GF-D8 (cell line): ENCODE results near the gene CACNA1H.
"Not testable (repeated sequence)": the region's sequence is repeated elsewhere in the genome, so short reads cannot be mapped to it uniquely, and the experiment has no call there.

Source experiments
- DNase-seq: peaks from one replicate; lab custom pipeline; 2025; lab: John Stamatoyannopoulos, UW

Gene CACNA1H

GRCh38 chr16:1228227-1228626 lies 75.3 kb downstream of the CACNA1H start:
- not testable (repeated sequence) for DNase-seq

- not testable (repeated sequence) for DNase-seq
Measured at GRCh38 chr16:1229476-1229875, 76.6 kb downstream of the CACNA1H start.

DNA sequence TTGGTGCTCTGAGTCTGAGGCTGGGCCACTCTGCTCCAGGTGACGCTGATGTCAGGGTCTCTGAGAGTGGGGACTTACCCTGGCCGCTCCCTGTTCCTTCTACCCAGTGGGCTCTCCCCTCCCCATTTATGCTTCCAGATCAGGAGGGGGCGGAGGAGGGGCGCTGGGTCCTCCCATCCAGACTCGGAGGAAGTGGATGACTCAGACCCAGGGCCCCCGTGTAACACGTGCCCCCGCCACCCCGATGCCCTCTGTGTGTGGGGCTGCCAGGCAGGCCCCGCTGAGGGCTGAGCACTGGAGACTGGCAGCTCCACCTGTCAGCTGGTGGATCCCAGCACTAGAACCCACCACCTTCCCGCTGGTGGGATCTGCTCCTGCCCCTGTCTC lies 77.2 kb downstream of the CACNA1H start, which contains the start of gene TPSB2:
TPSB2 (minus strand) TSS at position 101 of the 387 bp plus-strand sequence. CDS start 233 bp downstream, outside the sequence.
- not testable (repeated sequence) for DNase-seq

GRCh38 chr16:1230471-1231212 lies 77.7 kb downstream of the CACNA1H start:
- DNase-seq: not testable (repeated sequence)

DNA sequence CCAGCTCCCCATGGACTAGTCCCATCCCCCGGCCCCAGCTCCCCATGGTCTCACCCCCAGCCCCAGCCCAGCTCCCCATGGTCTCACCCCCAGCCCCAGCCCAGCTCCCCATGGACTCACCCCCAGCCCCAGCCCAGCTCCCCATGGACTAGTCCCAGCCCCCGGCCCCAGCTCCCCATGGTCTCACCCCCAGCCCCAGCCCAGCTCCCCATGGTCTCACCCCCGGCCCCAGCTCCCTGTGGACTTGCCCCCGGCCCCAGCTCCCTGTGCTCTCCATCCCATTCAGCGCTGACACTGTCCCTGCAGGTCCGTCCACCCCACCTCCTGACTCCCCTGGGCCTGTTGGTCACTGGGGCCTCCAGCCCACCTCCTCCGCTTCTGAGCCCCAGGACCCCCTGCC lies 78.4 kb downstream of the CACNA1H start:
- not testable (repeated sequence) for DNase-seq

DNA sequence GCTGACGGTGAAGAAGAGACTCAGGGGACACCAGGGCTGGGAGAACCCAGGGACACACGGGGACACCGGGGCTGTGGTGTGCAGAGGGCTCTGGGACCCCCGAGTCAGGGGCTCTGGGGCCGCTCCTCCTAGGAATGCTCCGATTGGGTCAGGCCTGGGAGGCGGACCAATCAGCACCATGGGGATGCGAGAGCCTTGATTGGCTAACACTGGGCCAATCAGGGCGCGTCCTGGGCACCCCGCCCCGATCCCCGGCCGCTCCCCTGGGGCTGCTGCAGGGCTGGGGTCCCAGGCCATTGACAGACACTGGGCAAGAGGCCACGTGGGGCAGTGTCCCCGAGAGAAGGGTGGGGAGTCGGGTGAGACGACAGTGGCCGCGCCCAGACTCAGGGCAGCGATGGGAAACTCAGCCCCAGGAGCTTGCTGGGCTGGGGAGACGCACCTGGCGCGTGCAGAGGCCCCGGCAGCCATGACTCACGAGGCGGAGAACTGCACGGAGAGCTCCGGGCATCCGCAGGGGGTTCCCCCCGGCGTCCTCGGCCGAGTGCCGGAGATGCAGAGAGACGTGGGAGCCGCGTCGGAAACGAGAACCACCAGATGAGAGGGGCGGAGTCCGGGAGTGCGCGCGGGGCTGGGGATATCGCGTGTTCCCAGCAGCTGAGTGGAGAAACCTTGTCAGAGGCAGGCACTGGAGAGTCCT lies 79.3 kb downstream of the CACNA1H start:
- DNase-seq: not testable (repeated sequence)

- not testable (repeated sequence) for DNase-seq
Measured at GRCh38 chr16:1236659-1237058, 83.8 kb downstream of the CACNA1H start.

DNA sequence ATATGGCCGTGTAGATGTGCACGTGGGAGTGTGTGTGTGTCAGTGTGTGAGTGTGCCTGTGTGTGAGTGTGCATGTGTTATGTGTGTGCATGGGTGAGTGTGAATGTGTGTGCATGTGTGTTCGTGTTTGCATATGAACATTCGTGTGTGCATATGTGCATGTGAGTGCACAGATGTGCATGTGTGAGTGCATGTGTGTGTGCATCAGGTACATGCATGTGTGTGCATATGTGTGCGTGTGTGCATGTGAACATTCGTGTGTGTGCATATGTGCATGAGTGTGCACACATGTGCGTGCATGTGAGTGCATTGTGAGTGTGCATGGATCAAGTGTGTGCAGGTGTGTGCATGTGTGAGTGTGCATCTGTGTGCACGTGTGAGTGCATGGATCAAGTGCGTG lies 85.1 kb downstream of the CACNA1H start:
- DNase-seq: no peak

DNA sequence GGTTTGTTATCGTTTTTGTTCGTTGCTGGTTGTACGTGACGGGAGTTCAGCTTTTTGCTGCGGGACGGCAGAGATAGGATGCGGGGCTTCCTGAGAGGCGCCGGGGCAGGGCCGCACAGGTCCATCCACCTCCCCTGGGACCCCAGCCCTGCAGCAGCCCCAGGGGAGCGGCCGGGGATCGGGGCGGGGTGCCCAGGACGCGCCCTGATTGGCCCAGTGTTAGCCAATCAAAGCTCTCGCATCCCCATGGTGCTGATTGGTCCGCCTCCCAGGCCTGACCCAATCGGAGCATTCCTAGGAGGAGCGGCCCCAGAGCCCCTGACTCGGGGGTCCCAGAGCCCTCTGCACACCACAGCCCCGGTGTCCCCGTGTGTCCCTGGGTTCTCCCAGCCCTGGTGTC lies 86.0 kb downstream of the CACNA1H start:
- not testable (repeated sequence) for DNase-seq

DNA sequence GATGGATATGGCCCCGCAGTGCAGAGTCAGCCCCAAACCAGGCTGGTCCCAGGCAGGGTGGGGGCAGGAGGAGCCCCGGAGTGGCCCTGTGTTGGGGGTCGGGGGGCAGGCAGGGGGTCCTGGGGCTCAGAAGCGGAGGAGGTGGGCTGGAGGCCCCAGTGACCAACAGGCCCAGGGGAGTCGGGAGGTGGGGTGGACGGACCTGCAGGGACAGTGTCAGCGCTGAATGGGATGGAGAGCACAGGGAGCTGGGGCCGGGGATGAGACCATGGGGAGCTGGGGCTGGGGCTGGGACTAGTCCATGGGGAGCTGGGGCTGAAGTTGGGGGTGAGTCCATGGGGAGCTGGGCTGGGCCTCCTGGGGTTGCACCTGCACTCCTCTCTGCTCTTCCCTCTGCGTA lies 86.7 kb downstream of the CACNA1H start:
- not testable (repeated sequence) for DNase-seq

DNA sequence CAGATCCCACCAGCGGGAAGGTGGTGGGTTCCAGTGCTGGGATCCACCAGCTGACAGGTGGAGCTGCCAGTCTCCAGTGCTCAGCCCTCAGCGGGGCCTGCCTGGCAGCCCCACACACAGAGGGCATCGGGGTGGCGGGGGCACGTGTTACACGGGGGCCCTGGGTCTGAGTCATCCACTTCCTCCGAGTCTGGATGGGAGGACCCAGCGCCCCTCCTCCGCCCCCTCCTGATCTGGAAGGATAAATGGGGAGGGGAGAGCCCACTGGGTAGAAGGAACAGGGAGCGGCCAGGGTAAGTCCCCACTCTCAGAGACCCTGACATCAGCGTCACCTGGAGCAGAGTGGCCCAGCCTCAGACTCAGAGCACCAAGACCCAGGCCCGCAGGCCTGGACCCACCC lies 87.5 kb downstream of the CACNA1H start, which contains the start of gene TPSAB1:
TPSAB1 (plus strand) TSS at position 270 of the 400 bp plus-strand sequence. CDS start 234 bp downstream, outside the sequence.
- not testable (repeated sequence) for DNase-seq

- DNase-seq: not testable (repeated sequence)
Measured at GRCh38 chr16:1241081-1241480, 88.2 kb downstream of the CACNA1H start.

DNA sequence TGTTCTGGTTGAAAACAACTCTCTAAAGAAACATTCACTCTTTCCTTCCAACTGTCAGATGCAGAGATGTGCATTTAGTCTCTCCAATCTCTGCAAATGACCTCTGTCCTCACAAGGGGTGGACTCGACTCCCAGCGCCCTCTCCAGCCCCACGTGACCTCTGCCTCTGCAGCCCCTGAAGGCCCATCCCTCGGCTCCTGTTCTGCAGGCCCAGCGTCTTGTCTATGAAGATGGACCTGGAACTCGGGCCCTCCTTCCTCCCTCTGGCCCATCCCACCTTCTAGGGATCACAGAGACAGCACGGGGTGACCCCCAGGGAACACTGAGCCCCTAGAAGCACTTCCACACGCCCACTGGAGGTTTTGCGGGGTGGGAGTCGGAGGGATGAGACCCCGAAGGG lies 90.5 kb downstream of the CACNA1H start:
- not testable (repeated sequence) for DNase-seq

DNA sequence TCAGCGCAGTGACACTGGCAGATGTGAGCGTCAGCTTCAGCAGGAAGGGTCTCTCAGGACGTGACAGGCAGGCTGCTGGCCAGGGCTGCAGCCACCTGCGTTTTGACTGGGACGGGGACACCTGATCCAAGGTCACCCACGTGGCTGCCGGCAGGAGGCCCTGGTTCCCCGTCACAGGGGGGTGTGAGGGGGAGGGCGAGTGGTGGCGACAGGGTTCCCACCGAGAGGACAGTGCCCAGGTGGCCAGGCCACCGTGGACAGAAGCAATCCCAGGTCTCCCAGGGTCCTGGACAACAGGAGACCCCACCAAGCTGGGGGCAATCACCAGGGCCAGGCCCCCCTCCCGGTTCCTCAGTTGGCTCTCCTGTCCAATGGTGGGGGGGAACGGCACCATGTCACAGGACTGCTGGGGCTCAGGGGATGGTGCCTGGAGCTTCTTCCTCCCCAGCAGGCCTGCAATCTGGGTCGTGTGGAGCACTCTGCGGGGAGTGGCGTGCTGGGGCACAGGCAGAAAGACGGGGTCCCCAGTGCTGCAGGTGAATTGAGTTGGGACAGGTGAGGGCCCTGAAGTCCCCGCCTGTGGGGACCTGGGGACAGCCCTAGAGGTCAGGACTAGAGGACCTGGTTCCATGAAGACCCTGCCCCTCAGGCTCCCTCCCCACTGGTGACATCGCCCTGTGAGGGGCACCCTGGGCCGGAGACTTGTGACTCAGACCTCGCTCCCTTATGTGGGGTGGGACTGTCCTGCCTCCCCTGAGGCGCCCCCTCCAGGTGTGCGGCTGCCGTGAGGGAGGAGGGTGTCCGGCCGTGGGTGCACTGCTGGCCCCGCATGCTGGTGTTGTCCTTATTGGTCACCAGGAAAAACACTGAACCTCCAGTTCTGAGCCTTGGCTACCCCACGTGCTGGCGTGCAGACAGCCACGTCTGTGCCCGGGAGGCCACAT lies 91.3 kb downstream of the CACNA1H start:
- not testable (repeated sequence) for DNase-seq

DNA sequence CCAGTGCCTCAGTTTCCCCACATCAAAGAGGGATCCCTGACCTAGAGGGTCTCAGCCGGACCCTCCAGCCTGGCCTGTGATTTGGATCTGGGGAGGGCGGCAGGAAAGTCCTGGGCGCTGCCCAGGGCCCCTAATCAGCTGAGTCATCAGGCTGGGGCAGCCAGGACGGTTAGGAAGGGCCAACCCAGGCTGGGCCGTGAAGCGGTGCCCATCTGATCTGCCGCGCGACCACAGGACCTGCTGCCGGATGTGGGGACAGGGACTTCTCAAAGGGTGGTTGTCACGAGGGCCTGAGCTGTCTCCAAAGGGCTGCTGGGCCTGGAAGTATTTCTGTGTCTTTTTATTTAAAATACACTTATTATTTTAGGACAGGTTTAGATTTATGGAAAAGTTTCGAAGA lies 92.0 kb downstream of the CACNA1H start:
- DNase-seq: no peak

DNA sequence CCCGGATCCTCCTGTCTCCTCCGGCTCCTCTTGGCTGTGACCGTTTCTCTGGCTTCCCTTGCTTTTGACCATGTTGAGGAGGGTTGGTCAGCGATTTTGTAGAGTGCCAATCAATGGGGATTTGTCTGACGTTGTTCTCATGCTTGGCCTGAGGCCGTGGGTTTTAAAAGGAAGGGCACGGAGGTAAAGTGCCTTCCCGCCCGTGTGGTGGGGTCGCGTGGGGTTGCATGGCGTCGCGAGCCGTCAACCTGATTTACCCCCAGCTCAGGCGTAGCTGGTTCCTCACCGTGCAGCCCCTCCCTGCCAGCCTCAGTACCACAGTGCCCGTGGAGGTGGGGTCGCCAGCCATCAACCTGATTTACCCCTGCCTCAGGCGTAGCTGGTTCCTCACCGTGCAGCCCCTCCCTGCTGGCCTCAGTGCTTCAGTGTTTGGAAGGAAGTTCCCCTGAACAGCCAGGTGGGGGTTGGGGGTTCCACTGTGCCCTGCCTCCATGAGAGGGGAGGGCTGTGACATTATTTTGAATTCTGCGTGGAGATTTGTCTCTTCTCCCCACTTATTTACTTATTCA lies 92.6 kb downstream of the CACNA1H start:
- DNase-seq: no peak

DNA sequence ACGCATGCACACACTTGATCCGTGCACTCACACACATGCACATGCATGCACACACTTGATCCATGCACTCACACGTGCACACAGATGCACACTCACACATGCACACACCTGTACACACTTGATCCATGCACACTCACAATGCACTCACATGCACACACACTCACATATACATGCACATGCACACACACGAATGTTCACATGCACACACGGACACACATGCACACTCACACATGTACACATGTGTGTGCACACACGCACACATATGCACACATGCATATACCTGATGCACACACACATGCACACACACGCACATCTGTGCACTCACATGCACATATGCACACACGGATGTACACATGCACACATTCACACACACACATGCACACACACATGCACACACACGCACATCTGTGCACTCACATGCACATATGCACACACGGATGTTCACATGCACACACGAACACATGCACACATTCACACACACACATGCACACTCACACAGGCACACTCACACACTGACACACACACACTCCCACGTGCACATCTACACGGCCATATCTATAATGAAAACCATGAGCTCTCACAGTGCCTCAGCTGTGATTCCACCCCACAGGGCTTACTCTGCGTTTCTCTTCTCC lies 95.1 kb downstream of the CACNA1H start:
- not testable (repeated sequence) for DNase-seq

DNA sequence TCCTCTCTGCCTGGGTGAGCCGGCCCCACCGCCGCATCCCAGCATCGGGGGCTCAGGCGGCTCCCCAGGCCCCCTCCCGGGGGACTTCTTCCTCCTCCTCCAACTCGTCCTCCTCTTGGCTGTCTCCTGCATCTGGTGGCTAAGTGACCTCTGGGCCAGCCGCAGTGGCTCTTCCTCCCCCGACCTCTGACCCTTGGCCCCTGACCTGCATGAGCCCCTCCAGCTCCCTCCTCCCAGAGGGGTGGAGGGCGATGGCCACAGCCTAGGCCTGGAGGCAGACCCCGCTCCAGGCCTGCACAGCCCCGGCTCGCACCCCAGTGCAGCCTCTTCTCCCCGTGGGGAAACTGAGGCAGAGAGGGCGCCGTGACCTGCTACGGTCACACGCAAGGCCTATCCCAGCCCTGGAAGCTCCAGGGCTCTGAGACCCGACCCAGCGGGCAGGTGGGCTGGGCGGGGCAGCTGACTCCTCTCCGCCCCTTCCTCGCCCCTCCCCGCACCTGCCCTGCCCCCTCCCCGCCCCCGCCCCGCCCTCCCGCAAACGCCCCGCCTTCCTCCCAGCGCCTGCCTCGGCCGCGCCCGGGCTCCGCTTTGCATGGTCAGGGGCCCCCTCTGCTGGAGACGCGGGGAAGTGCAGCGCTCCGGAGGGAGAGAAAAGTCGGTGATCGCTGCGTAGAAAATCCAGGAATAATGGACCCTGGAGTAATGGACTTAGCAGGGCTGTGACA lies 96.3 kb downstream of the CACNA1H start:
- not testable (repeated sequence) for DNase-seq

DNA sequence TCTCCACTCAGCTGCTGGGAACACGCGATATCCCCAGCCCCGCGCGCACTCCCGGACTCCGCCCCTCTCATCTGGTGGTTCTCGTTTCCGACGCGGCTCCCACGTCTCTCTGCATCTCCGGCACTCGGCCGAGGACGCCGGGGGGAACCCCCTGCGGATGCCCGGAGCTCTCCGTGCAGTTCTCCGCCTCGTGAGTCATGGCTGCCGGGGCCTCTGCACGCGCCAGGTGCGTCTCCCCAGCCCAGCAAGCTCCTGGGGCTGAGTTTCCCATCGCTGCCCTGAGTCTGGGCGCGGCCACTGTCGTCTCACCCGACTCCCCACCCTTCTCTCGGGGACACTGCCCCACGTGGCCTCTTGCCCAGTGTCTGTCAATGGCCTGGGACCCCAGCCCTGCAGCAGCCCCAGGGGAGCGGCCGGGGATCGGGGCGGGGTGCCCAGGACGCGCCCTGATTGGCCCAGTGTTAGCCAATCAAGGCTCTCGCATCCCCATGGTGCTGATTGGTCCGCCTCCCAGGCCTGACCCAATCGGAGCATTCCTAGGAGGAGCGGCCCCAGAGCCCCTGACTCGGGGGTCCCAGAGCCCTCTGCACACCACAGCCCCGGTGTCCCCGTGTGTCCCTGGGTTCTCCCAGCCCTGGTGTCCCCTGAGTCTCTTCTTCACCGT lies 100.9 kb downstream of the CACNA1H start:
- not testable (repeated sequence) for DNase-seq

GRCh38 chr16:1254821-1255220 lies 101.9 kb downstream of the CACNA1H start:
- DNase-seq: not testable (repeated sequence)
